Upper lobe of left lung (tissue), 6 donors: ENCODE results near the gene CHKB. TPM values are rescaled to one million over a fixed set of nuclear protein-coding genes. Genes with fewer than 3 reads are reported as not detected.

Experiments
- ATAC-seq, 2 donors: fragments of 200-7000 bp; cut with Tn5 transposase; one replicate each; pipeline ENCODE4 v1.9.1; 2022; ENCODE audit warnings: mild to moderate bottlenecking in 2 of 2, moderate library complexity in 2 of 2; ENCODE audit not compliant: low FRiP score in 2 of 2
- DNase-seq, 2 donors: peaks; one replicate each; pipeline ENCODE4 v3.0.0-alpha.2; 2019 to 2020
- H3K27ac ChIP-seq, 4 donors: fragments of 200-600 bp; sonication (generic); one replicate each; pipeline ENCODE4 v1.5.1; 2016 to 2019
- H3K27me3 ChIP-seq, 4 donors: fragments of 200-600 bp; sonication (generic); one replicate each; pipeline ENCODE4 v1.5.1; 2017 to 2019
- H3K36me3 ChIP-seq, 4 donors: fragments of 200-600 bp; sonication (generic); one replicate each; pipeline ENCODE4 v1.5.1; 2016 to 2019
- H3K4me1 ChIP-seq, 4 donors: fragments of 200-600 bp; sonication (generic); one replicate each; pipeline ENCODE4 v1.5.1; 2018 to 2019
- H3K4me3 ChIP-seq, 4 donors: fragments of 200-600 bp; sonication (generic); one replicate each; pipeline ENCODE4 v1.5.1; 2017 to 2019; ENCODE audit warnings: mild to moderate bottlenecking in 2 of 4, moderate library complexity in 1 of 4
- H3K9me3 ChIP-seq, 4 donors: fragments of 200-600 bp; sonication (generic); one replicate each; pipeline ENCODE4 v1.5.1; 2018 to 2019
- CTCF ChIP-seq, 6 experiments: fragments of 450-650 bp in 4 of 6; fragments of 200-600 bp in 2 of 6; sonication (generic) in 2 of 6; IDR thresholded peaks; one replicate each; pipeline ENCODE4 v1.5.1; 2016 to 2019; ENCODE audit warnings: antibody characterized with exemption in 6 of 6
- EP300 ChIP-seq, 4 donors: sonication (generic); formaldehyde crosslinking; IDR thresholded peaks; one replicate each; pipeline ENCODE4 v1.5.1; 2017; ENCODE audit warnings: antibody characterized with exemption in 4 of 4, control low read depth in 2 of 4
- POLR2A ChIP-seq, 4 donors: fragments of 450-650 bp; IDR thresholded peaks; one replicate each; pipeline ENCODE4 v1.5.1; 2016 to 2017; ENCODE audit warnings: antibody characterized with exemption in 4 of 4, mild to moderate bottlenecking in 2 of 4
- POLR2AphosphoS5 ChIP-seq, 2 donors: sonication (generic); formaldehyde crosslinking; IDR thresholded peaks; one replicate each; pipeline ENCODE4 v1.5.1; 2017; ENCODE audit warnings: antibody characterized with exemption in 2 of 2
- WGBS, 2 donors: methylation state at CpG; one replicate each; pipeline ENCODE4 v1.1.5; 2017 to 2018; 5-methylcytosine and 5-hydroxymethylcytosine counted together
- total RNA-seq, 6 donors: library from RNA; depleted of rRNA in 4 of 6; stranded (reverse); fragments of >200 nt in 4 of 6; gene quantifications; one replicate each; pipeline versions ENCODE4 v1.1.0 to v1.2.1, GENCODE V29; 2016 to 2021
- donor health status: DM: no; HTN: no; CAD: no; lungs with moderate emphysema.
- donor health status: DM: no; HTN: yes; CAD: no; lungs with severe emphysema.

Gene CHKB
- total RNA-seq, 6 donors from 2014 or later = 42.7 to 294 (median 87.8) TPM

- TF ChIP-seq POLR2A (IDR thresholded peaks at IDR 0.05) (no peak), CTCF (IDR thresholded peaks at IDR 0.05) (no peak), POLR2AphosphoS5 (IDR thresholded peaks at IDR 0.05) (no peak), EP300 (IDR thresholded peaks at IDR 0.05) (no peak)
- Histone ChIP-seq H3K9me3 (no peaks in the 10 kb centered on the region), H3K27ac (no peak overlapping the region), H3K4me3 (no peak overlapping the region), H3K27me3 (peaks cover 0 to 44% (median 26%) of the 10 kb centered on the region in 4 donors), H3K4me1 (peaks cover 11 to 19% (median 14%) of the 10 kb centered on the region in 4 donors), H3K36me3 (no peaks in the 10 kb centered on the region)
- 26 to 27% methylated on average over 2 of the region's 2 CpGs for whole genome bisulfite sequencing, 2 donors
- DNase-seq (no peak), ATAC-seq (no peak)
Measured at GRCh38 chr22:50602338-50602700, 19.7 kb upstream of the CHKB start.

- Histone ChIP-seq H3K36me3 (no peaks in the 10 kb centered on the region), H3K27me3 (peaks cover 0 to 44% (median 26%) of the 10 kb centered on the region in 4 donors), H3K4me1 (peaks cover 11 to 19% (median 14%) of the 10 kb centered on the region in 4 donors), H3K27ac (no peak overlapping the region), H3K4me3 (no peak overlapping the region), H3K9me3 (no peaks in the 10 kb centered on the region)
- WGBS, 2 donors = 57 to 59% methylated on average over 11 to 12 of the region's 12 CpGs
- no peak for ATAC-seq
- DNase-seq = no peak
- no peak for TF ChIP-seq EP300 (IDR thresholded peaks at IDR 0.05)
- no peak for TF ChIP-seq POLR2A (IDR thresholded peaks at IDR 0.05)
- TF ChIP-seq CTCF (IDR thresholded peaks at IDR 0.05) = no peak
- no peak for TF ChIP-seq POLR2AphosphoS5 (IDR thresholded peaks at IDR 0.05)
Measured at GRCh38 chr22:50601669-50602337, 19.2 kb upstream of the CHKB start.

- Histone ChIP-seq H3K9me3 (no peaks in the 10 kb centered on the region), H3K4me3 (peak overlapping the region in 3 of 4 donors; percentile 48 to 56 (median 55)), H3K27ac (no peak overlapping the region), H3K36me3 (no peaks in the 10 kb centered on the region), H3K4me1 (peaks cover 11 to 19% (median 14%) of the 10 kb centered on the region in 4 donors), H3K27me3 (peaks cover 0 to 44% (median 26%) of the 10 kb centered on the region in 4 donors)
- 21 to 50% methylated on average over 2 to 26 of the region's 52 CpGs for WGBS, 2 donors
- ATAC-seq (no peak), DNase-seq (peak in 1 of 2 donors; percentile 81)
- TF ChIP-seq POLR2AphosphoS5 (IDR thresholded peaks at IDR 0.05) (no peak), CTCF (IDR thresholded peaks at IDR 0.05) (no peak), EP300 (IDR thresholded peaks at IDR 0.05) (no peak), POLR2A (IDR thresholded peaks at IDR 0.05) (no peak)
Measured at GRCh38 chr22:50600967-50601668, 18.5 kb upstream of the CHKB start.

GRCh38 chr22:50600538-50600937, 17.9 kb upstream of the CHKB start, which contains the start of gene MAPK8IP2:
TSS of gene MAPK8IP2 (plus strand) at chr22:50600793. CDS start at chr22:50600819, 26 bp downstream.
- no peak for TF ChIP-seq CTCF (IDR thresholded peaks at IDR 0.05)
- no peak for TF ChIP-seq POLR2A (IDR thresholded peaks at IDR 0.05)
- TF ChIP-seq POLR2AphosphoS5 (IDR thresholded peaks at IDR 0.05) = no peak
- TF ChIP-seq EP300 (IDR thresholded peaks at IDR 0.05) = no peak
- Histone ChIP-seq H3K4me1 (peaks cover 11 to 19% (median 14%) of the 10 kb centered on the region in 4 donors), H3K36me3 (no peaks in the 10 kb centered on the region), H3K4me3 (peak within 1 kb of the TSS in 3 of 4 donors; percentile 48 to 56 (median 55)), H3K9me3 (no peaks in the 10 kb centered on the region), H3K27ac (no peak within 1 kb of the TSS), H3K27me3 (peaks cover 0 to 44% (median 26%) of the 10 kb centered on the region in 4 donors)
- DNase-seq = peak in 1 of 2 donors; percentile 87
- peak in 1 of 2 donors; percentile 18 for ATAC-seq
- WGBS, 2 donors = no CpG with 5 or more reads among the region's 61 CpGs
